ENCODE data around the gene RGS3.

- peak; percentile 36 for TF ChIP-seq POLR2AphosphoS5 (IDR thresholded peaks at IDR 0.05; ENCODE audit: insufficient read depth, low read depth, low read length)
- TF ChIP-seq CTCF (IDR thresholded peaks at IDR 0.05; ENCODE audit: extremely low read depth in 1 of 2, insufficient read depth in 1 of 2, low read depth in 1 of 2, low read length in 2 of 2), result no peak
- TF ChIP-seq MYC (IDR thresholded peaks at IDR 0.05; ENCODE audit: low read depth, low read length), result no peak
- TF ChIP-seq FOS (IDR thresholded peaks at IDR 0.05; ENCODE audit: borderline replicate concordance, insufficient read depth, low read length), result no peak
- peak; percentile 11 for TF ChIP-seq POLR2A (IDR thresholded peaks at IDR 0.05; ENCODE audit: low read depth, low read length)
Observed at GRCh38 chr9:113511047-113511521, 47.6 kb downstream of the RGS3 start.
